GM21360 (cell line): ENCODE measurements around the gene PTCD1.

Source experiments
- ATAC-seq: cut with Tn5 transposase; IDR thresholded peaks from one replicate; pipeline ENCODE4 v1.9.1; 2021; ENCODE audit warnings: mild to moderate bottlenecking, moderate library complexity; ENCODE audit not compliant: unreplicated experiment

The PTCD1 gene

GRCh38 chr7:99438573-99439480 is at the start of gene PTCD1, which contains the start of gene CPSF4:
TSS of gene PTCD1 (minus strand) at chr7:99438798. CDS start at chr7:99435242, 3,556 bp downstream.
TSS of gene CPSF4 (plus strand) at chr7:99438943. CDS start at chr7:99439083, 140 bp downstream.
- ATAC-seq = peak; percentile 86

GRCh38 chr7:99485094-99485493 is 46.5 kb upstream of the PTCD1 start:
- no peak for ATAC-seq

GRCh38 chr7:99478464-99479440 is 40.2 kb upstream of the PTCD1 start:
- ATAC-seq = no peak

GRCh38 chr7:99476107-99476506 is 37.5 kb upstream of the PTCD1 start:
- no peak for ATAC-seq

- no peak for ATAC-seq
Measured at GRCh38 chr7:99473315-99473596, 34.7 kb upstream of the PTCD1 start.

GRCh38 chr7:99472561-99473314 is 34.1 kb upstream of the PTCD1 start, which contains the start of gene ZNF789:
TSS of gene ZNF789 (plus strand) at chr7:99472890. CDS start at chr7:99476457, 3,567 bp downstream.
- ATAC-seq = peak; percentile 97

GRCh38 chr7:99469381-99470065 is 30.9 kb upstream of the PTCD1 start:
- no peak for ATAC-seq

- no peak for ATAC-seq
Measured at GRCh38 chr7:99468336-99468918, 29.8 kb upstream of the PTCD1 start.

- ATAC-seq = peak; percentile 11
Measured at GRCh38 chr7:99465421-99465768, 26.8 kb upstream of the PTCD1 start.

- no peak for ATAC-seq
Measured at GRCh38 chr7:99461221-99461620, 22.6 kb upstream of the PTCD1 start.

GRCh38 chr7:99460651-99461050 is 22.1 kb upstream of the PTCD1 start:
- ATAC-seq = no peak

GRCh38 chr7:99459087-99459486 is 20.5 kb upstream of the PTCD1 start:
- ATAC-seq = no peak

- no peak for ATAC-seq
Measured at GRCh38 chr7:99457650-99458493, 19.3 kb upstream of the PTCD1 start.

GRCh38 chr7:99457050-99457649 is 18.6 kb upstream of the PTCD1 start:
- ATAC-seq = no peak

- no peak for ATAC-seq
Measured at GRCh38 chr7:99456288-99456687, 17.7 kb upstream of the PTCD1 start.

GRCh38 chr7:99455874-99456273 is 17.3 kb upstream of the PTCD1 start:
- ATAC-seq = no peak

- no peak for ATAC-seq
Measured at GRCh38 chr7:99453105-99453504, 14.5 kb upstream of the PTCD1 start.

GRCh38 chr7:99452541-99452940 is 13.9 kb upstream of the PTCD1 start:
- ATAC-seq = no peak

- ATAC-seq = no peak
Measured at GRCh38 chr7:99451936-99452335, 13.3 kb upstream of the PTCD1 start.
